AML-193 (cell line): ENCODE measurements around the gene ATP6V0E2.

Source experiments
- DNase-seq, 2 experiments: peaks; one replicate each; lab custom pipeline; 2025; lab: John Stamatoyannopoulos, UW

ATP6V0E2 gene

DNA sequence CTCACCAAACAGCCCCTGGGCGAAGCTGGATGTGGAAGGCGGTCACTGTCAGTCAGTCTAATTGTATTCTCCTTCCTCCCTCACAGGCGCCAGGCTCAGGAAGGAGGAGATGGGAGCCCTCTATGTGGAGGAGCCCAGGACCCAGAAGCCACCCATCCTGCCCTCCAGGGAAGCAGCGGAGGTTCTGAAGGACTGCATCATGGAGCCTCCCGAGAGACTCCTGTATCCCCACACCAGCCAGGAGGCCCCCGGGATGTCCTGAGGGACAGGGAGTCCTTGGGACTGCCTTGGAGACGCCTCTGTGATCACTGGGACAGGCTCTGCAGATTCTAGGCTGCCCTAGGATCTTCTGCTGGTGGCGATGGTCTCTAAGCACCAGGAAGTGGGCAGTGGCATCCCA lies 9.7 kb upstream of the ATP6V0E2 start:
- DNase-seq, result no peak

DNA sequence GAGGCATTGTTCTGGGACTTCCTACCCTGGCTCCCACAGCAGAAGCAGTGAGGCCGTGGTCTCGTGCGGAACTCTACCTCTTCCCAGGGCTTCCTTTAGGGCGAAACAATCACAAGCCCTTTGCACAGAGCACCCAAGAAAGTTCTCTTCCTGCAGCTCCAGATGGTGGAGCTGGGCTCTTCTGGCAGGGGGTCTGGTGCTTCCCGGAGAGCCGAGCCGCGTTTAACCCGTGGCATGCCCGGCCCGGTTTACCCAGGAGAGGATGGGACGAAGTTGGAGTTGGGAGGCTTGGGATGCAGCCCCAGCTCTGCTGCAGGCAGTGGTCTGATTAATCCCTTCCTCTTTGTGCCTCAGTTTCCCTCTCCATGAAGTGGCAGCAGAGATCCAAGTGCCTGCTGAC lies 9.0 kb upstream of the ATP6V0E2 start:
- no peak for DNase-seq

DNA sequence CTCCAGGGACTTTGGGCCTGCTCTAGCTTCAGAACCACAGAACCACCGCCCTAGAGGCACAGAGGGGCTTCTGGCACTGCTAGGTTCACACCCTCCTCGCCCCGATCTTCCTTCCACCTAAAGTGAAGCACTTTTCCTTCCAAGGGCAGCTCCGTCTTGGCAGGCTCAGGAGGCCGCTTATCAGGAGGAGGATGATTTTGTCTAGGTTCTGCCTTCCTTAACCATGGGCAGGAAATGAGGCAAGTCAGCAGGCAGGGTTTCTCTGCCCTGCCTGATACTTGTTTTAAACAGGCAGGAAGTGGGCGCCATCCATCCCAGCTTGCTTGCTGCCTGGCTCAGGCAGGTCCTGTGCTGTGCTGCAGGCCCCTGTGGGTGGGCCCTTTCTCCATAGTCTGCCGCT lies 8.3 kb upstream of the ATP6V0E2 start:
- DNase-seq, result peak; percentile 46 to 47

GRCh38 chr7:149866139-149866778 lies 7.5 kb upstream of the ATP6V0E2 start:
- no peak for DNase-seq

GRCh38 chr7:149866779-149867447 lies 6.9 kb upstream of the ATP6V0E2 start:
- DNase-seq, result no peak

DNA sequence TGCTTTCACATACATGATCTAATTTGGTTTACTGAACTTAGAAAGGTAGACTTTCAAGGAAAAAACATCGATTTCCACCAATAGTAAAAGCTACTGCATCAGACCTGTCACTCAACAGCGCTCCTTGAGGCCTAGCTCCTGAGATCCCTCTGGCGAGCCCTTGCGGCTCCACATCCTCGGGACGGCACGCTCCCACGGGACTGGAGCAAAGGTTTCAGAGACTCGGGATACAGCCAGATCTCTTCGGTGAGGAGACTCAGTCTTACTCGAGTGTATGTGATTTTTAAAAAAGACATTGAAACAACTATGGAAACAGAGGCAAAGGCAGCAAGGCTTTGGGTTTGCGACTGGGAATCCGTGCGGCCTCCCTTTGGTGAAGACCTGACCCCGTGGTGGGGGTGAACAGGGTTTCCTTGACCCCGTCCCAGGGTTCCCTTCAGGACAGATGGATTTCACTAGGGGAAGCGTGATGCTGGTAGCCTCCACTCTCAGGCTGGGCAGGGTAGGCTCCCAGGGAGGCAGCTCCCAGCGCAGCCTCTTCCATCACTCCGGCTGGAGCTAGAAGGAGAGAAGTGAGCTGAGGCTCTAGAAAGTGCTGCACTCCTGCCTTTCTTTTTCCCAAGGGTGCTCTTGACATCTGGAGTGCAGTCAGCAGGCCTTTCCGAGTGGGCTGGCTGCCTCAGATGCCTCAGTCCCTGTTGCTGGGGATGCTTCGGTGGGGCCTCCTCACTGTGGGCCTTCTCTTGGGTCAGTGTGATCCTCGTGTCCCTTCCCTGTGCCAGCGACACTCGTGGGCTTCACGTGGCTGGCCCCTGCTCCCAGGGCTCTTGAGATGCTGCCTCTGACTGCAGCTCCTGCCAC lies 5.8 kb upstream of the ATP6V0E2 start:
- DNase-seq, result no peak

GRCh38 chr7:149868623-149869290 lies 5.0 kb upstream of the ATP6V0E2 start:
- DNase-seq, result no peak

- no peak for DNase-seq
These were observed 4.5 kb upstream of the ATP6V0E2 start for GRCh38 chr7:149869291-149869650.

GRCh38 chr7:149869867-149870266 lies 3.9 kb upstream of the ATP6V0E2 start:
- DNase-seq, result no peak

DNA sequence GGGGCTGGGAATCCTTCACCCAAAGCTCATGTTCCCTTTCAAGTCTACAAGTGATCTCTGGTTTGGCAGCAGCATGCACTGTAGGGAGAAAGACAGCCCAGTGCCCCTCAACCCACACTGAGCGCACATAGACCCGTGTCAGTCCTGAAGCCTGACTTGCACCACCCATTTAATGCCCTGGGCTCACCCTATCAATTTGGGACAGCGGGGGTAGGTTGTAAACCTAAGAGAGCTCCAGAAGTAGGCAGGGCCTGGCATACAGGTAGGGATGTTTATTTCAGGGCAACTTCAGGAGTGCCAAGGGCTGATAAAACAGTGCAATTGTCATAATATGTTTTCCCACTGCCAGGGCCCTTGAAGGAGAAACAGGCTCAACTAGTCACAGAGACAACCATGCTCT lies 3.5 kb upstream of the ATP6V0E2 start:
- DNase-seq, result no peak

DNA sequence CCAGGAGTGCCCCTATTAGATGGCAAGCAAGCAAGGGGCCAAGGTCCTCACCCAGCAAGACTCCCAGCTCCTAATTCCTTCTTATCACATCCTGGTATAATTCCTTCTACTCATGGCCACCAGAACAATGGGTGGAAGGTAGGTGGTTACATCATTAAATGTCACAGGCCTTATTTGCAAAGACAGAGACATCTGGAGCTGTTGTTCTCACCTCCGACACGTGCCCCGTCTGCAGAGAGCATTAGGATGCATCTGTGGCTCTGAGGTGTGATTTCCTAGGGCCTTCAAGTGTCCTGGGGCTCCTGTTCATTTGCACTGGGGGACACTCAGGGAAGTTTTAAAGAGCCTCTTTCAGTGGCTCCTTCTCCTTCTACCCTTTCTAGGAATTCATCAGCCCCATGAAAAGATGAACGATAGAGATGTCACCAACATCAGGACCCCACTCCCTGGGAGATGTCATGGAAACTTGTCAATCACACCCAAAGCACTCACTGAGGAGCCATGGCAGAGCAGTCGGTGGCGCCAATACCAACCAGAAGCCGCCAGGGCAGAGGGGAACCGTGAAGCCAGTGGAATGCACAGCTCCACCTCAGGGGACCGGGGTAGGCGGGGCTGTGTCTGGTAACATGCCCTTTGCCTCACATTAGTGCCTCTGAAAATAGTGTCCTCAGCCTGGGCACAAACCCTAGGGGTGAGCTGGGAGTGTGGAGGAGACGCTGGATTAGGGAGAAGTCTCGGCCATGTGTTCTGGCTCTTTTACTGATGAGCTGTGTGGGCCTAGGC lies 2.9 kb upstream of the ATP6V0E2 start:
- no peak for DNase-seq

DNA sequence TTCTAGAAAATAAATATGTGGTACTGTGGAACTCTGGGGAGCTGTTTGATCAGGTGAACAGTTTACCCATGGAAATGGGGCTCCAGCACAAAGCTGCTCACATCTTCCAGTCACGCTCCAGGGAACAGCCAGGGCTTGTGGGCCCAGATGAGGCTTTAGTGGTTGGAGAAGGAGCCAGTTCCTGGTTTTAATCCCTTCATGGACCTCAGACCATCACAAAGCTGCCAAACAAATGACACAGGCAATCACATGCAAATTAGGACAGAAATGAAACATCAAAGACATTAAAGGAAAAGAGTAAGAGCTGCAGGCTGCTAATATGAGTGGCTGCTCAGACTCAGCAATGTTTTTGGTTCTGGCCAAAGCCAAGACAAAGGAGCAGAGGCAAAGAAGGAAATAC lies 2.2 kb upstream of the ATP6V0E2 start:
- DNase-seq, result no peak

DNA sequence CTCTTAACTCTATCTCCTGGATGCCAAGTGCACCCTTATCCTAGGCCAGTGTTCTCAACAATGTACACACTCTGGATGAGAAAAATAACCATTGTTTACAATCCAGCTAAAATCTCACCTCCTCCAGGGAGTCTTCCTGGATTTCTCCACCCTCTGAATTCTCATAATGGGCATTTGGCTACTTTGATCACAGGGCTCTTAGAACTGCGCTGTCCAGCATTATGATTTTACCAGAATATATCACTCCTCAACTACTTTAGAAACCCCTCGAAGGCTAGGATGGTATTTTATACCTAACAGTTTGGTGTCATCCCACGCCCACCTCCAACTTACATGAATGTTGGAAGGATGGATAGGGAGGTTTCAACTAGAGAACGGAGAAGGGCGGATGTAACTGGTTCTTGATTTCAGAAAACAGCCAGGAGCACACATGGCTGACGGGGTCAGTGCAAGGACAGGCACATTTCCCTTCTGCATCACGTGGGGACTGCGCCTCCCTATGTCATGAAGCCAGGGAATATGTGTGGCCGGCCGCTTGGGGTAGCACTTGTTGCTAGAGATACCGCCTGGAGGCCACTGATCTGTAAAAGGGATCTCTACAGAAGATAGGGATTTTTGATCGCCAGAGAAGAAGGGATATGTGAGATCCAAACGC lies 1.2 kb upstream of the ATP6V0E2 start:
- DNase-seq, result peak; percentile 55 to 56

GRCh38 chr7:149873970-149874643 lies 338 bp downstream of the ATP6V0E2 start:
- DNase-seq, result no peak

GRCh38 chr7:149874644-149875028 lies 867 bp downstream of the ATP6V0E2 start:
- DNase-seq, result no peak

DNA sequence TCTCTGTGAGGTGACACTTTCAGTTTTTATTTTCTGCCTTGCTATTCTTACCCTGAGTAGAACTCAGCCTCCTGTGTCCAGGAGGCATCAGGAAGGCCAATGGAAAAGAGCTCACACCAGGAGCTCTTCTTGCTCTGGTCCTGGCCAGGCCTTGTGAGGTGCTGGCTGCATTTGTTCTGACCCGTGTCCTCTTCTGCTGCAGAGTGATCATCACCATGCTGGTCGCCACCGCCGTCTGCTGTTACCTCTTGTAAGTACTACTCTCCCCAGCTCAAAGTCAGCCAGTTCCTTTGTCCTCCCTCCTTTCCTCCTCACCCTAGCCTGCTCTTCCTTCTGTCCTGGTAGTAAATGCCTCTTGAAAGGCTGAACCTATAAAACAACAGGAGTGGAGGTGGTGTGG lies 1.6 kb downstream of the ATP6V0E2 start:
- no peak for DNase-seq

DNA sequence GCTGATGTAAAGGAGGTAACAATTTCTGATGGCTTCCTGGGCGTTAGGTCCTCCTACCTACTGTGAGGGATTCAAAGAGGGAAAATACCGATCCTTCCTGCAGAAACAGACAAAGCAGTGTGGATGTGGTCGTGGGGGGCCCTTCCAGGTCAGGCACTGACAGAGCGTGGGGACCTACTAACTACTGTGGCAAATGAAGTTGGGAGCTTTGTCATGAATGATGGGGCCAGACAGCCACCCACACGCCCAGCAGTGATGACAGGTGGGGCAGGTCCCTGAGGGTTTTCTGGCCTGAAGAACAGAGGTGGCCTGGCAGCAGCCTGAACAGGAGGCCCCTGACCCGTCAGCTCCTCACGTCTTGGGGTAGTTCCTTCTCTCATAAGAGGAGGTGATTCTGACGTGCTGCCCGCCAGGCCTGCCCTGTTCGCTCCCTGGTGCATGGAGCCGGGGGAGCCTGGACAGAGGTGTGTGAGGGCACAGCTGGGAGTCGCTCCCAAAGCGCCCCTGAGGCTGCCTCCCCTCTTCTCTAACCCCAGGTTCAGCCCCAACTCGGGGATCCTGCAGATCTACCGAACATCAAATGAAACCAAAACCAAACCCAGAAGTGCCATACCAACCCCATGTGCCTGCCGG lies 4.2 kb downstream of the ATP6V0E2 start:
- no peak for DNase-seq

DNA sequence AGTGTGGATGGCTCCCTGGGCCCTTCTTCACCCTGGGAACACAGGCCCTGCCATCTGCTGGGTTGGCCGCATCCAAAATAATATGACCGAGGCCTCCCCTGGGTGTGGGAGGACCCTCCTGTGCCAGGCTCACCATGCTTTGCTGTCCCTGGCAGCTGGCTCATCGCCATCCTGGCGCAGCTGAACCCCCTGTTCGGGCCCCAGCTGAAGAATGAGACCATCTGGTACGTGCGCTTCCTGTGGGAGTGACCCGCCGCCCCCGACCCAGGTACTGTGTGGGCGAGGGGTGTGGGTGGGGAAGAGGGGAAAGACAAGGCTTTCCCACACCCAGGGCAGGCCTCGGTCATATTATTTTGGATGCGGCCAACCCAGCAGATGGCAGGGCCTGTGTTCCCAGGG lies 4.8 kb downstream of the ATP6V0E2 start:
- DNase-seq, result no peak

DNA sequence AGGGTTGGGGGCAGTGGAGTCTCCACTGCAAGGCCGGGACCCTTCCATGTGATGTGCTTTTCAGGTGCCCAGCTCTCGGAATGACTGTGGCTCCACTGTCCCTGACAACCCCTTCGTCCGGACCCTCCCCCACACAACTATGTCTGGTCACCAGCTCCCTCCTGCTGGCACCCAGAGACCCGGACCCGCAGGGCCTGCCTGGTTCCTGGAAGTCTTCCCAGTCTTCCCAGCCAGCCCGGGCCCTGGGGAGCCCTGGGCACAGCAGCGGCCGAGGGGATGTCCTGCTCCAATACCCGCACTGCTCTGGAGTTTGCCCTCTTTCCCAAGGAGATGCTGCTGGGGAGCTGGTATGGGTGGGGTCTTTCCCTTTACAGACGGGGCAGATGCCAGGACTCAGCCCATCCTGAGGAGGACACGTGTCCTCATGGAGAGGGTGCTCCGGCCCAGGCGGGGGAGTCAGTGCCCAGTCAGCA lies 5.5 kb downstream of the ATP6V0E2 start:
- no peak for DNase-seq
